ENCODE data around the gene SCMH1. TPM values are rescaled to one million over a fixed set of nuclear protein-coding genes. Genes with fewer than 3 reads are reported as not detected.
A peak's percentile ranks its signal among the peaks of the same experiment; 100 is the strongest.

The SCMH1 gene
- total RNA-seq, 2 experiments from 2014 or later: 25.3 to 26.1 TPM

DNA sequence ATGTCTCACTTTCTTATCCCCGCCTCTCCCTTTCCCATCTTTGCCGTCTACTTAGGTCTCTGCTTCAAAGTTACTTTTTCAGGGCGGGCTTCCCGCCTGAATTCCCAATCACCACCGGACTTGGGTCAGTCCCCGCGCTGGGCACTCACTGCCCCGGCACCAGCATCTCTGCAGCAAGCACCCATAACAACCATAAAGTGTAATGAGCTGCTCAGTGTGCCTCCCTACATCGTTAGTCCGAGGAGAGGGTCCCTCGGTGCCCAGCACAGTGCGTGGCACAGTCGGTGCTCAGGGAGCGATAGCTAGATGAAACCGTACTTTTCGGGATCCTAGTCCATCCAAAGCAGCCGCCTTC is 263.2 kb downstream of the SCMH1 start:
- DNase-seq: no peak
- H3K36me3 Mint-ChIP-seq (ENCODE audit: low read depth): peaks cover 35% of the 10 kb centered on the region
- H3K4me1 Mint-ChIP-seq (ENCODE audit: low read depth): peaks cover 46% of the 10 kb centered on the region
- H3K9me3 Mint-ChIP-seq: no peaks in the 10 kb centered on the region
- intact Hi-C loops (cut with micrococcal nuclease): no loop called here
- no peaks in the 10 kb centered on the region for H3K27me3 Mint-ChIP-seq
- TF ChIP-seq, protein P1, sequence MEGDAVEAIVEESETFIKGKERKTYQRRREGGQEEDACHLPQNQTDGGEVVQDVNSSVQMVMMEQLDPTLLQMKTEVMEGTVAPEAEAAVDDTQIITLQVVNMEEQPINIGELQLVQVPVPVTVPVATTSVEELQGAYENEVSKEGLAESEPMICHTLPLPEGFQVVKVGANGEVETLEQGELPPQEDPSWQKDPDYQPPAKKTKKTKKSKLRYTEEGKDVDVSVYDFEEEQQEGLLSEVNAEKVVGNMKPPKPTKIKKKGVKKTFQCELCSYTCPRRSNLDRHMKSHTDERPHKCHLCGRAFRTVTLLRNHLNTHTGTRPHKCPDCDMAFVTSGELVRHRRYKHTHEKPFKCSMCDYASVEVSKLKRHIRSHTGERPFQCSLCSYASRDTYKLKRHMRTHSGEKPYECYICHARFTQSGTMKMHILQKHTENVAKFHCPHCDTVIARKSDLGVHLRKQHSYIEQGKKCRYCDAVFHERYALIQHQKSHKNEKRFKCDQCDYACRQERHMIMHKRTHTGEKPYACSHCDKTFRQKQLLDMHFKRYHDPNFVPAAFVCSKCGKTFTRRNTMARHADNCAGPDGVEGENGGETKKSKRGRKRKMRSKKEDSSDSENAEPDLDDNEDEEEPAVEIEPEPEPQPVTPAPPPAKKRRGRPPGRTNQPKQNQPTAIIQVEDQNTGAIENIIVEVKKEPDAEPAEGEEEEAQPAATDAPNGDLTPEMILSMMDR (IDR thresholded peaks at IDR 0.05): no peak
- CTCF ChIA-PET: interaction anchor here (1.9 to 2.6 kb wide), 2 partner anchors 26 to 28 kb away, joined by 6 to 10 read pairs; no protein-coding TSS in a partner anchor
- peak overlapping the region; percentile 78 for H3K4me3 Mint-ChIP-seq
- peak overlapping the region; percentile 95 for H3K27ac Mint-ChIP-seq
- no peak for ATAC-seq
- POLR2A ChIA-PET: interaction anchor here (0.6 to 2.4 kb wide), 11 partner anchors 13 to 280 kb away, joined by 3 to 16 read pairs (median 6); partner anchors contain the start of gene CITED4

DNA sequence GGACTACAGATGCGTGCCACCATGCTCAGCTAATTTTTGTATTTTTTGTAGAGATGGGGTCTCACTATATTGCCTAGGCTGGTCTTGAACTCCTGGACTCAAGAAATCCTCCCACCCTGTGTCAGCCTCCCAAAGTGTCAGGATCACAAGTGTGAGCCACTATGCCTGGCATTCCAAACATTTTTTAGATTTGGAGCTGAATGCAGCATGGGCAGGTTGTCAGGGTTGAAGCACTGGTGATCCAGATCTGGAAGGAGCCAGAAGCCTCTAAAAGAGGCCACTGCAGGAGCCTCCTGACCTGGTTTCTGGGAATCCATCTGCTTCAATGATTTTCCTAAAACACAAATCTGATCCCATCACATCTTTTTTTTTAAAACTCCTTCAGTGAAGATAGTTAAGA is 264.4 kb downstream of the SCMH1 start:
- no peak for DNase-seq
- ChIA-PET CTCF (interaction anchor here (0.6 to 2.6 kb wide), 2 partner anchors 25 to 156 kb away, joined by 3 to 10 read pairs; no protein-coding TSS in a partner anchor), POLR2A (interaction anchor here (0.6 to 1.6 kb wide), 3 partner anchors 9 to 19 kb away, joined by 3 to 5 read pairs (median 3); no protein-coding TSS in a partner anchor)
- H3K4me1 Mint-ChIP-seq (ENCODE audit: low read depth): peaks cover 37% of the 10 kb centered on the region
- ATAC-seq: no peak
- peaks cover 24% of the 10 kb centered on the region for H3K36me3 Mint-ChIP-seq (ENCODE audit: low read depth)
- no peaks in the 10 kb centered on the region for H3K9me3 Mint-ChIP-seq
- intact Hi-C loops (cut with micrococcal nuclease): no loop called here
- no peaks in the 10 kb centered on the region for H3K27me3 Mint-ChIP-seq
- no peak overlapping the region for H3K4me3 Mint-ChIP-seq
- no peak overlapping the region for H3K27ac Mint-ChIP-seq
- TF ChIP-seq, protein P1 (IDR thresholded peaks at IDR 0.05): no peak

Other genes starting within 250 kb of the SCMH1 start
- under 1 TPM; 0.22 to 0.25 TPM for gene SLFNL1, start 220.6 kb downstream of the SCMH1 start, total RNA-seq
- gene FOXO6, start 119.1 kb upstream of the SCMH1 start, total RNA-seq: under 1 TPM; 0.49 to 0.68 TPM
- gene EDN2, start 242.4 kb upstream of the SCMH1 start, total RNA-seq: not detected